Suppressor macrophage treated with lipopolysaccharide for 1 hour (primary cell): Measurements from ENCODE around the gene ZNF766.
"Not testable (repeated sequence)": the region's sequence is repeated elsewhere in the genome, so short reads cannot be mapped to it uniquely, and the experiment has no call there.

Source experiments
- DNase-seq, 3 donors: peaks; one replicate each; pipeline ENCODE4 v3.0.0-alpha.2; 2020 to 2022

ZNF766 gene

DNA sequence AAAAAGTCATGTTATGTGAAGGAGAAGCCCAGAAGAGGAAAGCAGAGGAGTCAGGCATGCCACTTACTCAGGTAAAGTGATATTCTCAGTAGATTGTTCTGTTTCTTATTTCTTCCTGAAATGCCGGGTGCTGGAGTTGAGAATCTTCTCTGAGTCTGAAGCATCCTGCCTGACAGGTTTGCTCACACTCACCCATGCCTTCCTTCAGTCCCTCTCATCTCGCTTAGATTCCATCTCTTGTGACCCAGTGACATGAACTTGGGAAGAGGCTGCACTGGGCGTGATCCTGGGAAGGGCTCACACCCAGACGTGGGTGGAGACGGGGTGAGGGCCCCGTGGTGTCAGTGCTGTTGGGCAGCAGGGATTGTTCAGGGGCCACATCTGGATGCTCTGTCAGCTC is 8.1 kb downstream of the ZNF766 start:
- no peak for DNase-seq

DNA sequence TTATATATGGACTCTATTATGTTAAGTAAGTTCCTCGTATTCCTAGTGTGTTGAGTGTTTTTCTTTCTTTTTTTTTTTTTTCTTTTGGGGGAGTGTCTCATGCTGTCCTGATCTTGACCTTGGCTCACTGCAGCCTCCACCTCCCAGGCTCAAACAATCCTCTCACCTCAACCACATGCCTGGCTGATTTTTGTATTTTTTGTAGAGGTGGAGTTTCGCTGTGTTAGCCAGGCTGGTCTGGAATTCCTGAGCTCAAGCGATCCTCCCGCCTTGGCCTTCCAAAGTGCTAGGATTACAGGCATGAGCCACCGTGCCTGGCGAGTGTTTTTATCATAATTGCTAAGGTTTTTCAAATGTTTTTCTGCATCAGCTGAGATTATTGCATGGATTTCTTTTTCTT is 16.9 kb downstream of the ZNF766 start:
- no peak for DNase-seq

DNA sequence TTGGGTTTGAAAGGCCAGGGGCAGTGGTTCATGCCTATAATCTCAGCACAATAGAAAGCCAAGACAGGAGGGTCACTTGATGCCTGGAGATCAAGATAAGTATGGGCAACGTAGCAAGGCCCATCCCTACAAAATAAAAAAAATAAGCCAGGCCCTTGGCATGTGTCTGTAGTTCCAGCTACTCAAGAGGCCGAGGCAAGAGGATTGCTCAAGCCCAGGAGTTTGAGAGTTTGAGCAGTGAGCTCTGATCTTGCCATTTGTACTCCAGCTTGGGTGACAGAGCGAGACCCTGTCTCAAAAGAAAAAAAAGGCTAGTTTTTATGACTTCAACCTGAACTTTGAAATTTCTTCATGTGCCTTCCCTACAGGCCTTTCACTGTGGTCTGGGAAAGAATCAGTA is 22.4 kb downstream of the ZNF766 start:
- no peak for DNase-seq

DNA sequence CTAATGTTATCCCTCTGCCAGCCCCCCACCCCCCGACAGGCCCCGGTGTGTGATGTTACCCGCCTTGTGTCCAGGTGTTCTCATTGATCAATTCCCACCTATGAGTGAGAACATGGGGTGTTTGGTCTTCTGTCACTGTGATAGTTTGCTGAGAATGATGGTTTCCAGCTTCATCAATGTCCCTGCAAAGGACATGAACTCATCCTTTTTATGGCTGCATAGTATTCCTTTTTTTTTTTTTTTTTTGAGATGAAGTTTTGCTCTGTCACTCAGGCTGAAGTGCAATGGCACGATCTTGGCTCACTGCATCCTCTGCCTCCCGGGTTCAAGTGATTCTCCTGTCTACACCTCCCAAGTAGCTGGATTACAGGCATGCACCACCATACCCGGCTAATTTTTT is 23.6 kb downstream of the ZNF766 start:
- DNase-seq = not testable (repeated sequence)

DNA sequence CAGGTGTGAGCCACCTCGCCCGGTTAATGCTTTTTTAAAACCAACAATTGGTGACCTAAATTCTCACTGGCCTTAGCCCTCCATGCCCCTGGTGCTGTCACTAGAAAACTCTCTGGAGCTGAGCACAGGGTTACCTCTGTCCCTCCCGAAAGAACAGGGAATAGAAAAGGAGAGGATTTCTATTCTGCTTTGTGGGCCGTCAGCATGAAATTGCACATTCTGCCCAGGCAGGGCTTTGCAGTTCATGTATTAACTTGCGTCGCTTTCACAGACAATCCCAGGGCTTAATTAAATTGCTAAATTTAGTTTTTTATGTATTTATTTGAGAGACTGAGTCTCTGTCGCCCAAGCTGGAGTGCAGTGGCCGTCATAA is 27.0 kb downstream of the ZNF766 start:
- DNase-seq = no peak

GRCh38 chr19:52296773-52297600 is 27.6 kb downstream of the ZNF766 start, which contains the start of gene ZNF480:
Gene ZNF480, plus strand, starts transcription at chr19:52297169. Its CDS starts 3,244 bp downstream, at chr19:52300413.
- DNase-seq = peak; percentile 66 to 84 (median 82)

- peak in 2 of 3 donors; percentile 3 to 24 for DNase-seq
Measured at GRCh38 chr19:52297601-52298364, 28.4 kb downstream of the ZNF766 start.

- DNase-seq = peak in 1 of 3 donors; percentile 27
Measured at GRCh38 chr19:52307275-52307674, 37.9 kb downstream of the ZNF766 start.

DNA sequence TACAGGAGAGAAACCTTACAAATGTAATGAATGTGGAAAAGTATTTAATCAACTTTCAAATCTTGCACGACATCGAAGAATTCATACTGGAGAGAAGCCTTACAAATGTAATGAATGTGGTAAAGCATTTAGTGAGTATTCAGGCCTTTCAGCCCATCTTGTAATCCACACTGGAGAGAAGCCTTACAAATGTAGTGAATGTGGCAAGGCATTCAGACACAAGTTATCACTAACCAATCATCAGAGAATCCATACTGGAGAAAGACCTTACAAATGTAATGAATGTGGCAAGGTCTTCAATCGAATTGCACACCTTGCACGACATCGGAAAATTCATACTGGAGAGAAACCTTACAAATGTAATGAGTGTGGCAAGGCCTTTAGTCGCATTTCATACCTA is 53.0 kb downstream of the ZNF766 start:
- DNase-seq = no peak

DNA sequence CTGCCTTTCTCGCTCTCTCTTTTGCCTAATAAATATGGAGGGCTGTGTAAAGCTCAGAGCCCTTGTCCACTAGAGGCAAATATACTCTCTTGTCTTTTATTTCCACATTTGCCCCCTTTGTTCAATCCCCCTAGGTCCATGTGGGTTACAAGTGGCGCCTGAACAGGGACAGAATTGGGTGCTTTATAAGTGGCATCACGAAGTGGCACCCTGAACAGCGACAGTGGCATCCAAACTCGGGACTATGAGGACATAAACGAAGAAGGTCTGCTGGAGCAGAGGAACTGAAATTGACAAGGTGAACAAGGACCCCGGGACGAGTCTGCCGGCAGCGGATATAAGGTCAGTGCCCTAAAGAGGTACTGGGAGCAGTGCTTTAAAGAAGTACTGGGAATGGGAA is 62.4 kb downstream of the ZNF766 start:
- peak in 1 of 3 donors; percentile 12 for DNase-seq

DNA sequence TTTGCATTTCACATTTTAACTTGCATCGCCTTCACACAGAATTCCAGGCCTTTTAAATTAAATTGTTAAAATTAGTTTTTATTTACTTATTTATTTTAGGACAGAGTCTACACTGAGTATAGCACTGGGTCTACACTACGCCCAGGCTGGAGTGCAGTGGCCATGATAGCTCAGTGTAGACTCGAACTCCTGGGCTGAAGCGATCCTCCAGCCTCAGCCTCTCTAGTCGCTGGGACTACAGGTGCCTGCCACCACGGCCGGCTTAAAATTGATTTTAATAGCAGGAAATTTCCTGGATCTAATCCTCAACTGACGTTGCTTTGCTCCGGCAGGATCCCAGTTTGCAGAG is 66.4 kb downstream of the ZNF766 start:
- no peak for DNase-seq

DNA sequence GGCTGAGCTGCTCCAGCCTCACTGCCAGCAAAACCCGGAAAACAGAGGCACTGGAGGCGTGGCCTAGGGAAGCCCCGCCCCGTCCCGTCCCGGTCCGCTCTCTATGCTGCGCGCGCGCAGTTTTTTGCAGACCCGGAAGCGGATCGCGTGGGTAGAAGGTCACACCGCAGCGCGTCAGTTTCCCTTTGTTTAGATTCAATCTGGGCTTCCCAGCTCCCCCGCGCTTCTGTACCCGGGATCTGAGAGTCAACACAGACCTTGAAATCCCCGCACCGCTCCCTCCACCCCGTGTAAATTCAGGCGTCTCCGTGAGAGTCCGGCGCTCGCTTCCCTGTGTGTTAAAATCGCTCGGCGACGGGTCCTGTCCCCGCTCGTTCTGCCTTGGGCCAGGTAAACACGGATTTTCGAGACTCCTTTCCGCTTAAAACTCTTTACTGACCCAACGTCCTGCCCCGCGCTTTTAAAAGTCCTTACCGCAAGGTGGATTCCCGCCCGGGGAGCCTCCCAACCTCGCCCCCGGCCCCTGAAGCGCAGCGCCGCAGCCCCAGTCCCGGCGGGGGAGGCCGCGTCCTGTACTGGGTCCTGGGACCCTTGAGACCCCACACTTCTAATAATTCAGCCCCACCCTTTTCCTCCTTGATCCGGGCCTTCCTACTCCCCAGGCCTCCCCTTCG is 66.9 kb downstream of the ZNF766 start, which contains the start of gene ZNF610:
Gene ZNF610 (plus strand): TSS at position 127 of the 674 bp plus-strand sequence. CDS start 12,930 bp downstream, outside the sequence.
- DNase-seq = peak; percentile 95 to 97 (median 96)

- DNase-seq = peak in 1 of 3 donors; percentile 7
Measured at GRCh38 chr19:52336791-52337381, 67.5 kb downstream of the ZNF766 start.

DNA sequence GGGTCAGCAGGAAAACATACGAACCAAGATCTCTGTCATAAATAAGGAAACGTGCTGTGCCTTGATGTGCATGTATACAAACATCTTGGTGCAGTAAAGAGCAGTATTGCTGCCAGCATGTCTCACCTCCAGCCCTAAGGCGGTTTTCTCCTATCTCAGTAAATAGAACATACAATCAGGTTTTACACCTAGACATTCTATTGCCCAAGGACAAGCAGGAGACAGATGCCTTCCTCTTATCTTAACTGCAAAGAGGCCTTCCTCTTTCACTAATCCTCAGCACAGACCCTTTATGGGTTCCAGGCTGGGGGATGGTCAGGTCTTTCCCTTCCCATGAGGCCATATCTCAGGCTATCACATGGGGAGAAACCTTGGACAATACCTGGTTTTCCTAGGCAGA is 69.6 kb downstream of the ZNF766 start:
- DNase-seq = not testable (repeated sequence)

GRCh38 chr19:52343548-52343947 is 74.2 kb downstream of the ZNF766 start:
- DNase-seq = peak; percentile 45 to 49 (median 47)

DNA sequence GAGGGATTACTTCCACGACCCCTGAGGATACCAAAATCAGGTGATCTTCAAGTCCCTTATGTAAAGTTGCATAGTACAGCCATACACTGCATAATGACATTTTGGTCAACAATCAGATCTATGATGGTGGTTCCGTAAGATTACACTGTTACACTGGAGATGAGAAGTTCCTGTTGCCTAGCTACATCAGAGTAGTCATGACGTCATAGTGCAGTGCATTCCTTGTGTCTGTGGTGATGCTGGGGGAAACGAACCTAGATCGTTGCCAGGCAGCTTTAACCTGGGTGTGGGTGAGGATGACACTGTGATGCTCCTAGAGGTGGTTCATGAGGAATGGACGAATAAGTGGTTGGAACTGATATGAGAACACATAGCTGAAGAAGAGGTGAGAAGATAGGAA is 75.8 kb downstream of the ZNF766 start:
- no peak for DNase-seq
